Stimulated activated naive CD8-positive, alpha-beta T cell treated with anti-CD3 and anti-CD28 coated beads, Interleukin-15, Interleukin-2, amounts not matched to agents 100 ng/mL and 50 ng/mL, for 24 hours (primary cell): Measurements from ENCODE around the gene ZBTB24.
A peak's percentile ranks its signal among the peaks of the same experiment; 100 is the strongest.

ENCODE experiments used
- H3K27ac Mint-ChIP-seq: one replicate; pipeline ENCODE4 v1.8.0; 2021; ENCODE audit warnings: mild to moderate bottlenecking, mixed read lengths
- H3K27me3 Mint-ChIP-seq: one replicate; pipeline ENCODE4 v1.8.0; 2021; ENCODE audit warnings: mixed read lengths
- H3K36me3 Mint-ChIP-seq: one replicate; pipeline ENCODE4 v1.8.0; 2021; ENCODE audit warnings: low read depth, mixed read lengths
- H3K4me1 Mint-ChIP-seq: one replicate; pipeline ENCODE4 v1.8.0; 2021; ENCODE audit warnings: low read depth, mixed read lengths
- H3K4me3 Mint-ChIP-seq: one replicate; pipeline ENCODE4 v1.8.0; 2021; ENCODE audit warnings: mild to moderate bottlenecking, mixed read lengths
- H3K9me3 Mint-ChIP-seq: one replicate; pipeline ENCODE4 v1.8.0; 2021; ENCODE audit warnings: mixed read lengths

The ZBTB24 gene

GRCh38 chr6:109453594-109454495 is 29.2 kb downstream of the ZBTB24 start:
- H3K9me3 Mint-ChIP-seq, result no peaks in the 10 kb centered on the region
- H3K27me3 Mint-ChIP-seq, result no peaks in the 10 kb centered on the region

DNA sequence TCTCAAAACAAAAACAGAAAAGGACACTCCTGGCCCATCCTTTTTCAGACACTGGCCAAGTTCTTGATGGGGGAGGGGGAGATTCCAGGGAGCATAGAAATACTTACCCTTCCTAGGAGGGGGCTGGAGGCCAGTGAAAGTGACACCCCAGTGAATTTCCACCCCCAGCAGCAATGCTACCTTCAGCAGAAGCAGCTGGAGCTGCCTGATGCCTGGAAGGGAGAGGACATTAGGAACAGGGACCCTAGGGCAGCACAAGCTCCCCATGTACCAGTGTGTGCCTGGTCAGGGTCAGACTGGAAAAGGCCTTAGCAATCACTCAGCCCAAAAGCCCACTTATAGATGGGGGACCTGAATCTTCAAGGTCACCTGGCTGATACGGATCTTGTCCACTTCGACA is 29.9 kb downstream of the ZBTB24 start:
- Mint-ChIP-seq H3K36me3 (peaks cover 12% of the 10 kb centered on the region), H3K4me3 (no peak overlapping the region), H3K4me1 (peaks cover 66% of the 10 kb centered on the region), H3K27ac (no peak overlapping the region), H3K27me3 (no peaks in the 10 kb centered on the region), H3K9me3 (no peaks in the 10 kb centered on the region)

More at GRCh38 chr6:109453594-109454495, 29.2 kb downstream of the ZBTB24 start:
- peaks cover 73% of the 10 kb centered on the region for H3K4me1 Mint-ChIP-seq
- peak overlapping the region; percentile 90 for H3K27ac Mint-ChIP-seq
- peak overlapping the region; percentile 84 for H3K4me3 Mint-ChIP-seq
- H3K36me3 Mint-ChIP-seq, result peaks cover 15% of the 10 kb centered on the region

GRCh38 chr6:109452181-109452580 is 30.8 kb downstream of the ZBTB24 start:
- Mint-ChIP-seq H3K27me3 (no peaks in the 10 kb centered on the region), H3K4me3 (no peak overlapping the region), H3K9me3 (no peaks in the 10 kb centered on the region), H3K27ac (no peak overlapping the region), H3K36me3 (peaks cover 12% of the 10 kb centered on the region), H3K4me1 (peaks cover 57% of the 10 kb centered on the region)

GRCh38 chr6:109451376-109451775 is 31.6 kb downstream of the ZBTB24 start:
- H3K4me3 Mint-ChIP-seq, result no peak overlapping the region
- no peaks in the 10 kb centered on the region for H3K9me3 Mint-ChIP-seq
- H3K27ac Mint-ChIP-seq, result no peak overlapping the region
- peaks cover 51% of the 10 kb centered on the region for H3K4me1 Mint-ChIP-seq
- no peaks in the 10 kb centered on the region for H3K27me3 Mint-ChIP-seq
- H3K36me3 Mint-ChIP-seq, result peaks cover 16% of the 10 kb centered on the region

DNA sequence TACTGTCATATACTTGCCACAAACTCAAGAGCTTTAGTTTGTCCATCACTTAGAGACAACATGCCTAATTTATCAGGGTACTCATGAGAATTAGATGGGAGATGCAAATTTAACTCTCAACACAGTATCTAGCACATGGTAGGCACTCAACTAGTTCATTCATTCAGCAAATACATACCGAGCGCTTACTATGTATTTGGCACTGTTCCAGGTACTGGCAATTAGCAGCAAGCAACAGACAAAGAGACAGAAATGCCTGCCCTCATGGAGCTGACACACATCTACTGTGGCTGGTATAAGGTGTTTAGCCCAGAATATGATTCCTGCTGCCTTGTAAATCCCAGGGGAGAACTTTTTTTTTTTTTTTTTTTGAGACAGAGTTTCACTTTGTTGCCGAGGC is 32.2 kb downstream of the ZBTB24 start:
- H3K27ac Mint-ChIP-seq, result peak overlapping the region; percentile 26
- peaks cover 50% of the 10 kb centered on the region for H3K4me1 Mint-ChIP-seq
- H3K27me3 Mint-ChIP-seq, result no peaks in the 10 kb centered on the region
- H3K4me3 Mint-ChIP-seq, result no peak overlapping the region
- no peaks in the 10 kb centered on the region for H3K9me3 Mint-ChIP-seq
- H3K36me3 Mint-ChIP-seq, result peaks cover 20% of the 10 kb centered on the region

GRCh38 chr6:109449795-109450673 is 33.0 kb downstream of the ZBTB24 start:
- Mint-ChIP-seq H3K9me3 (no peaks in the 10 kb centered on the region), H3K36me3 (peaks cover 27% of the 10 kb centered on the region), H3K4me1 (peaks cover 50% of the 10 kb centered on the region), H3K27ac (peak overlapping the region; percentile 27), H3K27me3 (no peaks in the 10 kb centered on the region), H3K4me3 (peak overlapping the region; percentile 3)

GRCh38 chr6:109449064-109449794 is 33.8 kb downstream of the ZBTB24 start:
- Mint-ChIP-seq H3K27me3 (no peaks in the 10 kb centered on the region), H3K9me3 (no peaks in the 10 kb centered on the region), H3K4me3 (no peak overlapping the region), H3K27ac (no peak overlapping the region), H3K4me1 (peaks cover 45% of the 10 kb centered on the region), H3K36me3 (peaks cover 27% of the 10 kb centered on the region)

DNA sequence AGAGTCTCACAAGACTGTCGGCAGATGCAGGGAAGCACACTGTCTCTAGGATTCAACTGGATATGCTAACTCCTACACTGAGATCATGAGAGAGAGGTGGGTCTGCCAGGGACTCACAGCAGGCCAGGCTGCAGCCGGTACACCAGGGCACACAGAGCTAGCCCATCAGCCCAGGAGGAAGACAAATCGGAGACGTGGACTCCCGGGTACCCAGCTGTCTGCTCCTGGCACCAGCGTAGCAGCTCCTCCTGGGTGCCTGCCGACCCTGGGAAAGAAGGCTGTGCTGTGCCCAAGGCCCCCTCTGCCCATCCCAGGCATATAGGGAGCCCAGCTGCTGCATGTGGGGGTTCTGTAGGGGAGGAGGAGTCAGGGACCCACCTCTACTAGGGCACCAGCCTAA is 34.4 kb downstream of the ZBTB24 start:
- H3K27me3 Mint-ChIP-seq, result no peaks in the 10 kb centered on the region
- H3K36me3 Mint-ChIP-seq, result peaks cover 27% of the 10 kb centered on the region
- H3K4me3 Mint-ChIP-seq, result no peak overlapping the region
- peaks cover 38% of the 10 kb centered on the region for H3K4me1 Mint-ChIP-seq
- no peaks in the 10 kb centered on the region for H3K9me3 Mint-ChIP-seq
- H3K27ac Mint-ChIP-seq, result no peak overlapping the region

DNA sequence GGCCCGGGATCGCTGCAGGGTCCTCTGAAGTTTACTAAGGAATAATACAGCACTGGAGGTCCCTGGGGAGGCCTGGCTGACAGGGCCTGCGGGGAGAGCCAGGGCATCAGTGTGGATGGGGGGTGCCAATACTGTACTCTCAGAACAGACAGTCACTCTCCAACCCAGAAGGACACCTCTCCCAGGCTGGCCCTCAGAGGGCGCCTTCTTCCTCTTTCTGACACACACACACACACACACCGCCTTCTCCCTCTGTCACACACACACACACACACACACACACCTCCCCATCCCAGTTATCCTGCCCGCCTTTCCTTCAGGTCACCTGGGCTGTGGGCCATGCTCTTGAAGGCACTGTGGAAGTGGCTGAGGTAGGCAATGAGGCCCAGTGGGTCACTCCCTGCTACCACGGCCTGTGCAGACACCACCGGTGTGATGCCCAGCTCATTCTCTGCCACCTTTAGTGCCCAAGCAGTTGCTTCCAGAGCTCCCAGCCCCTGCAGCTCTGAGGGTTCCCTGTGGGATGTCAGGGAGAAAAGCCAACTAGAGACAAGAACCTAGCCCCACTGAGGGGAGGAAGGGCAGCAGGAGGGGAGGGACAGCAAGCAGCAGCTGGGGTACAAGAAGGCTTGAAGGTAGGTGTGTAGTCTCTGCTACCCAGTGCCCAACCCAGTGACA is 35.0 kb downstream of the ZBTB24 start:
- Mint-ChIP-seq H3K36me3 (peaks cover 32% of the 10 kb centered on the region), H3K27ac (no peak overlapping the region), H3K27me3 (no peaks in the 10 kb centered on the region), H3K4me1 (peaks cover 38% of the 10 kb centered on the region), H3K4me3 (no peak overlapping the region), H3K9me3 (no peaks in the 10 kb centered on the region)

DNA sequence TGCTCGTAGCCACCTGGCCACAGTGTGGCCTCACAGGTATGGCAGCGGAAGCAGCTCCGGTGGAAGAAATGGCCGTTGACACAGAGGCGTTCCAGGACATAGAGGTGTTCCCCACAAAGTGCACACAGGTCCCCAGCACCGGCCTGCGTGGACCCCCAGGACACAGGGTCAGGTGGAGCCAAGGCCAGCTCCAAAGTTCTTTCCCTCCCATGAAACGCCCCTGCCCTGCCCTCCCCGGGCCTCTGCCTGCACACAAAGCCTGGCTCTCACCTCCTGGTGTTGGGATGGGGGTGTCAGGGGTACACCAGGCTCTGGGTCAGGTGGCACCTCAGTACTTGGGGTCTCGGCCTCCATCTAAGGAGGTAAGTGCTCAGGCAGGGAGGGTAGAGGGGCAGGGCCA is 35.9 kb downstream of the ZBTB24 start:
- Mint-ChIP-seq H3K4me1 (peaks cover 41% of the 10 kb centered on the region), H3K27ac (no peak overlapping the region), H3K27me3 (no peaks in the 10 kb centered on the region), H3K9me3 (no peaks in the 10 kb centered on the region), H3K4me3 (no peak overlapping the region), H3K36me3 (peaks cover 41% of the 10 kb centered on the region)

- Mint-ChIP-seq H3K27ac (no peak overlapping the region), H3K9me3 (no peaks in the 10 kb centered on the region), H3K4me1 (peaks cover 42% of the 10 kb centered on the region), H3K4me3 (no peak overlapping the region), H3K36me3 (peaks cover 38% of the 10 kb centered on the region), H3K27me3 (no peaks in the 10 kb centered on the region)
These were observed 36.5 kb downstream of the ZBTB24 start for GRCh38 chr6:109446541-109446940.

DNA sequence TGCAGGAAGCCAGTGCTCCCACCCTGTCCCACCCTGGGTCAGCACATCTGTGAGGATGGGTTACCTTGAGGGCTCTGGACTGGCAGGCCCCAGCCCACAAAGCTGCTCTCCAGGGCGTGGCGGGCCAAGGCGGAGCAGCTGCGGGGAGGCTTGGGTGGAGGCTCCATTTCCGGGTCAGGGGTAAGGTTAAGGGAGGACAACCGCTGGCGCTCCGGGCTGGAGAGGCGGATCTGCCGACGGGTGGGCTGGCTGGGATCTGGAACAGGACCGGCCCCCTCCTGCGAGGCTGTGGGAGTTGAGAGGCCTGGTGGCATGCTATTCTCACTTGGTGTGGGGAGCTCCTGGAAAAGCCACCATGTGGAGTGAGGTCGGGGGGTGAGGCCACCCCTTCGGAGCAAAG is 36.9 kb downstream of the ZBTB24 start:
- no peak overlapping the region for H3K27ac Mint-ChIP-seq
- peaks cover 45% of the 10 kb centered on the region for H3K4me1 Mint-ChIP-seq
- no peak overlapping the region for H3K4me3 Mint-ChIP-seq
- H3K36me3 Mint-ChIP-seq, result peaks cover 37% of the 10 kb centered on the region
- no peaks in the 10 kb centered on the region for H3K9me3 Mint-ChIP-seq
- H3K27me3 Mint-ChIP-seq, result no peaks in the 10 kb centered on the region

DNA sequence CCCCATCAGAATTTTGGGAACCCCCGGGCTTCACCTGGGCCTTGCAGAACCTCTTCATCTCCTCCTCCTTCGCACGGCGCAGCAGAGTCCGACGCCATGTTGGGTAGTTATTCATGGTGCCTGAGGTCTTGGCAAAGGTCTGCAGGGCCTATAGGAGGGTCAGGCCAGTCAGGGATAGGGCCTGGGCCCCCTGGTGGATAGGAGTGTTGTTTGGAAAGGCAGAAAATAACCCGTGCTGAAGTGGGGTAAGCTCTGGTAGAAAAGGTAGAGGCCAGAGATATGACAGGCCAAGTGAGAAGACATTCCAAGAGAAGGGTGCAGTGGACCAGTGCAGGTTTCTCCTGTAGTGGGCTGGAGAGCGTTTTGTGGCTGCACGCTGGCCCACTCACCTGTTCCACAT is 37.6 kb downstream of the ZBTB24 start:
- no peak overlapping the region for H3K4me3 Mint-ChIP-seq
- peaks cover 40% of the 10 kb centered on the region for H3K4me1 Mint-ChIP-seq
- H3K27ac Mint-ChIP-seq, result no peak overlapping the region
- peaks cover 32% of the 10 kb centered on the region for H3K36me3 Mint-ChIP-seq
- no peaks in the 10 kb centered on the region for H3K9me3 Mint-ChIP-seq
- H3K27me3 Mint-ChIP-seq, result no peaks in the 10 kb centered on the region

DNA sequence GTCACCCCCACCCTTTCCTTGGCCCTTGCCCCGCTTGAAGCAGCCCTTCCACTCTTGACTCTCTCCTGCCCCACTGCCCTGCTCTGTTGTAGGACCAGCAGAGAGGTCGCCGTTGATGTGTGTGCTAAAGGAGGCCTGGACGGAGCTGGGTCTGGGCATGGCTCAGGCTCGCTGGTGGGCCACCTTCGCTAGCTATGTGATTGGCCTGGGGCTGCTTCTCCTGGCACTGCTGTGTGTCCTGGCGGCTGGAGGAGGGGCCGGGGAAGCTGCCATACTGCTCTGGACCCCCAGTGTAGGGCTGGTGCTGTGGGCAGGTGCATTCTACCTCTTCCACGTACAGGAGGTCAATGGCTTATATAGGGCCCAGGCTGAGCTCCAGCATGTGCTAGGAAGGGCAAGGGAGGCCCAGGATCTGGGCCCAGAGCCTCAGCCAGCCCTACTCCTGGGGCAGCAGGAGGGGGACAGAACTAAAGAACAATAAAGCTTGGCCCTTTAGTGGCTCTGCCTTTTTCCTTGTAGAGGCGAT is 39.5 kb downstream of the ZBTB24 start:
- Mint-ChIP-seq H3K4me1 (peaks cover 32% of the 10 kb centered on the region), H3K9me3 (no peaks in the 10 kb centered on the region), H3K27ac (no peak overlapping the region), H3K4me3 (no peak overlapping the region), H3K27me3 (no peaks in the 10 kb centered on the region), H3K36me3 (peaks cover 32% of the 10 kb centered on the region)
